GM12878 (cell line): Measurements from ENCODE around the gene CILP2. TPM values are rescaled to one million over a fixed set of nuclear protein-coding genes. Genes with fewer than 3 reads are reported as not detected.

ENCODE experiments used
- ATAC-seq: fragments of 200-7000 bp; cut with Tn5 transposase; 3 replicates; pipeline ENCODE4 v1.9.1; 2020; ENCODE audit warnings: mild to moderate bottlenecking, moderate library complexity
- BruUV-seq: library from RNA; stranded (reverse); fragments of 400-500 nt; replicated peaks from 2 replicates; lab custom pipeline; 2021; lab: Mats Ljungman, UMichigan
- CTCF ChIA-PET: fragments of 300-600 bp; sonication (Branson Sonifier 250); formaldehyde crosslinking; extraction: SDS; loops from one replicate; lab custom pipeline; 2021; ENCODE audit warnings: inconsistent platforms; lab: Yijun Ruan, JAX
- POLR2A ChIA-PET: fragments of 350-600 bp; formaldehyde crosslinking; extraction: SDS; loops from one replicate; lab custom pipeline; 2021; ENCODE audit warnings: inconsistent platforms; lab: Charles Lee
- RAD21 ChIA-PET: fragments of 300-600 bp; sonication (Branson Sonifier 250); formaldehyde crosslinking; loops from one replicate; lab custom pipeline; 2023; ENCODE audit warnings: antibody characterized with exemption; ENCODE audit not compliant: unreplicated experiment; lab: Charles Lee
- SMC1A ChIA-PET: fragments of 300-600 bp; sonication (Branson Sonifier 250); formaldehyde crosslinking; loops from one replicate; lab custom pipeline; 2023; ENCODE audit not compliant: unreplicated experiment, uncharacterized antibody; lab: Charles Lee
- DNase-seq: peaks from one replicate; pipeline ENCODE4 v3.0.0-alpha.2; 2011; ENCODE audit warnings: low read depth, low spot score
- FAIRE-seq: peaks from 3 replicates; lab custom pipeline; 2011; peaks lifted over from hg19 to GRCh38; lab: Jason Lieb, UNC
- H2AFZ ChIP-seq: 2 replicates; pipeline ENCODE4 v1.6.0; 2011; ENCODE audit warnings: low read depth, low read length, control low read depth; ENCODE audit not compliant: control insufficient read depth
- H3K27ac ChIP-seq: 2 replicates; pipeline ENCODE4 v1.5.1; 2011; ENCODE audit warnings: control low read depth; ENCODE audit not compliant: control insufficient read depth, insufficient read depth
- H3K27me3 ChIP-seq, 2 experiments: replicated peaks in 1 of 2; 2 replicates each; pipeline versions ENCODE4 v1.6.0 to v1.6.1; 2011; ENCODE audit warnings: low read length in 1 of 2; ENCODE audit not compliant: control insufficient read depth in 2 of 2, insufficient read depth in 2 of 2
- H3K36me3 ChIP-seq, 2 experiments: 2 replicates each; pipeline ENCODE4 v1.5.1; 2011; ENCODE audit warnings: low read length in 1 of 2; ENCODE audit not compliant: control insufficient read depth in 2 of 2, insufficient read depth in 2 of 2
- H3K4me1 ChIP-seq: 2 replicates; pipeline ENCODE4 v1.6.1; 2011; ENCODE audit warnings: mild to moderate bottlenecking, low read length, moderate library complexity, mixed read lengths; ENCODE audit not compliant: control insufficient read depth, insufficient read depth
- H3K4me2 ChIP-seq: 2 replicates; pipeline ENCODE4 v1.6.0; 2011; ENCODE audit warnings: control low read depth; ENCODE audit not compliant: control insufficient read depth, insufficient read depth
- H3K4me3 ChIP-seq: fragments of 200-600 bp; sonication (generic); 2 replicates; pipeline ENCODE4 v1.5.1; 2016
- H3K79me2 ChIP-seq: 2 replicates; pipeline ENCODE4 v1.6.0; 2011; ENCODE audit warnings: low read length; ENCODE audit not compliant: control insufficient read depth, insufficient read depth
- H3K9ac ChIP-seq: 2 replicates; pipeline ENCODE4 v1.8.0; 2011; ENCODE audit warnings: low read length, control low read depth, mixed read lengths; ENCODE audit not compliant: control insufficient read depth, insufficient read depth
- H3K9me3 ChIP-seq: replicated peaks from 3 replicates; pipeline ENCODE4 v1.5.1; 2011; ENCODE audit warnings: mild to moderate bottlenecking, low read length; ENCODE audit not compliant: control insufficient read depth, insufficient read depth
- H4K20me1 ChIP-seq: 2 replicates; pipeline ENCODE4 v1.6.0; 2011; ENCODE audit not compliant: control insufficient read depth, insufficient read depth
- BACH1 ChIP-seq: fragments of 450-650 bp; IDR thresholded peaks from 2 replicates; pipeline ENCODE4 v1.6.1; 2017; ENCODE audit warnings: mild to moderate bottlenecking, borderline replicate concordance
- CHD1 ChIP-seq: IDR thresholded peaks from 2 replicates; pipeline ENCODE4 v1.6.1; 2012; ENCODE audit warnings: low read depth, low read length, improper control_type of control experiment
- ESRRA ChIP-seq: IDR thresholded peaks from 2 replicates; pipeline ENCODE4 v1.6.1; 2012; ENCODE audit warnings: mild to moderate bottlenecking, low read length, improper control_type of control experiment
- IKZF2 ChIP-seq, 2 experiments: fragments of 450-650 bp; IDR thresholded peaks; 2 replicates each; pipeline ENCODE4 v1.6.1; 2017; ENCODE audit warnings: mild to moderate bottlenecking in 2 of 2, moderate library complexity in 2 of 2
- WGBS: methylation state at CpG from one replicate; pipeline ENCODE4 v1.1.6; 2016; ENCODE audit warnings: low lambda C conversion rate; ENCODE audit not compliant: insufficient replicate concordance, insufficient coverage; ENCODE audit errors: missing lambda C conversion rate; 5-methylcytosine and 5-hydroxymethylcytosine counted together
- in situ Hi-C: fragments of 300-500 bp; cut with MboI; formaldehyde crosslinking; loops from 9 replicates; pipeline ENCODE4 v1.14.3; 2018; ENCODE audit warnings: mixed read lengths
- intact Hi-C: fragments of 100-400 bp; cut with micrococcal nuclease; formaldehyde crosslinking; loops from one replicate; pipeline ENCODE4 v1.14.2; 2022; ENCODE audit not compliant: unreplicated experiment
- polyA plus RNA-seq, 11 experiments: library from polyadenylated mRNA; depleted of rRNA in 4 of 11; unstranded in 6 of 11; stranded (reverse) in 5 of 11; fragments of >200 nt; fragmentation: Nextera tagmentation in 4 of 11; fragmentation: Illumina TruSeq in 1 of 11; extraction: Ambion mirVana in 4 of 11; extraction: Trizol in 1 of 11; gene quantifications; 1 replicate in 1 of 11; 2 replicates in 10 of 11; pipeline versions ENCODE4 v1.2.1 to v1.2.3, GENCODE V29; 2011 to 2016; ENCODE audit warnings: inconsistent platforms in 2 of 11, missing spikeins in 2 of 11, low read depth in 1 of 11
- total RNA-seq, 4 experiments: library from RNA; depleted of rRNA in 3 of 4; stranded (reverse); fragments of >200 nt in 3 of 4; fragmentation: Illumina TruSeq in 1 of 4; extraction: Trizol in 1 of 4; gene quantifications; 2 replicates each; pipeline versions ENCODE4 v1.2.1 to v1.2.3, GENCODE V29; 2013 to 2021
- TF ChIP-seq, protein P1 (sequence below): fragments of 150-350 bp; IDR thresholded peaks from 2 replicates; pipeline ENCODE4 v1.6.1; 2016; ENCODE audit warnings: low read depth, low read length
- TF ChIP-seq, protein P2 (sequence below): fragments of 450-650 bp; IDR thresholded peaks from 2 replicates; pipeline ENCODE4 v1.6.1; 2018; ENCODE audit warnings: borderline replicate concordance, mild to moderate bottlenecking; ENCODE audit not compliant: partially characterized antibody
- TF ChIP-seq, protein P3 (sequence below): fragments of 450-650 bp; IDR thresholded peaks from 2 replicates; pipeline ENCODE4 v1.6.1; 2017; ENCODE audit warnings: mild to moderate bottlenecking, moderate library complexity
- TF ChIP-seq, protein P4 (sequence below): IDR thresholded peaks from 2 replicates; pipeline ENCODE4 v1.6.1; 2011; ENCODE audit warnings: borderline replicate concordance, low read depth, mild to moderate bottlenecking, moderate library complexity, low read length; ENCODE audit not compliant: insufficient read depth, poor library complexity, severe bottlenecking

Gene CILP2
- total and polyA plus RNA-seq, 10 of the 15 experiments (the other 5 are each of a cell fraction or from before 2014, with no cell fraction given), result 0.05 to 0.08 (median 0.06) TPM; not detected in 6

DNA sequence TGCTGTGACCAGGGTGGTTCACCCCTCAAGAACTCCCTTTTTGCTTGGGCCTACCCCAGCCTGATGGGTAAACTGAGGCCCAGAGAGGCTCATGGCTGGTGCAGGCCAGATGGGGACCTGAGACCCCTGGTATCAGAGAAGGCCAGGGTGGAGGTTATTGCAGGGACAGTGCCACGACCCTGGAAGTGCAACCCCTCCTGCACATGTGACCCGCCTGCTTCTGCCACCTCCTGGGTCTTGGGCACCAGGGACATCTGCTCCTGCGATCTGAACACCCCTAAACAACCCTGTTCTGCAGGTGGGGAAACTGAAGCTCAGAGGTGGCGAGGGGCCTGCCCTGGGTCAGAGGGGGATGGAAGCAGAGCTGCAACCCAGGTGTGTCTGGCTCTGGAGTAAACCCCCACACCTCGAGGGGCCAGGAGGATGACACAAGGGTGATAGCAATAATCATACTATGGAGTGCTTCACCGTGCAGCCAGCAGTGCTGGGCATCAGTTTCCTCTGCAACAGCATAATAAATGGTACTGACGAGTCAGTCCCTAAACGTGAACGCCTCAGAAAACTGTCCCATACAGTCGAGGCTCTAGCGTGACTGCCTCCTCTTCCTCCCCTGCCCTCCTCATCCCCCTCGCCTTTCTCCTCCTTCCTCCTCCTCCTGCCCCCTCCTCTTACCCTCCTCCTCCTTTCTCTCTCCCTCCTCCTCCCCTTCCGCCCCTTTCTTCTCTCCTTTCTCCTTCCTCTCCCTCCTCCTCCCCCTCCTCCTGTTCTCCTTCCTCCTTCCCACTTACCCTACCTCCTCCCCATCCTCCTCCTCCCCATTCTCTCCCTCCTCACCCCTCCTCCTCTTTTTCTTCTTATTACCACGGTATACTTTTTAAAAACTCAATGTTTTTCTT, 5.0 kb upstream of the CILP2 start (continued):
- TF ChIP-seq, protein P1, sequence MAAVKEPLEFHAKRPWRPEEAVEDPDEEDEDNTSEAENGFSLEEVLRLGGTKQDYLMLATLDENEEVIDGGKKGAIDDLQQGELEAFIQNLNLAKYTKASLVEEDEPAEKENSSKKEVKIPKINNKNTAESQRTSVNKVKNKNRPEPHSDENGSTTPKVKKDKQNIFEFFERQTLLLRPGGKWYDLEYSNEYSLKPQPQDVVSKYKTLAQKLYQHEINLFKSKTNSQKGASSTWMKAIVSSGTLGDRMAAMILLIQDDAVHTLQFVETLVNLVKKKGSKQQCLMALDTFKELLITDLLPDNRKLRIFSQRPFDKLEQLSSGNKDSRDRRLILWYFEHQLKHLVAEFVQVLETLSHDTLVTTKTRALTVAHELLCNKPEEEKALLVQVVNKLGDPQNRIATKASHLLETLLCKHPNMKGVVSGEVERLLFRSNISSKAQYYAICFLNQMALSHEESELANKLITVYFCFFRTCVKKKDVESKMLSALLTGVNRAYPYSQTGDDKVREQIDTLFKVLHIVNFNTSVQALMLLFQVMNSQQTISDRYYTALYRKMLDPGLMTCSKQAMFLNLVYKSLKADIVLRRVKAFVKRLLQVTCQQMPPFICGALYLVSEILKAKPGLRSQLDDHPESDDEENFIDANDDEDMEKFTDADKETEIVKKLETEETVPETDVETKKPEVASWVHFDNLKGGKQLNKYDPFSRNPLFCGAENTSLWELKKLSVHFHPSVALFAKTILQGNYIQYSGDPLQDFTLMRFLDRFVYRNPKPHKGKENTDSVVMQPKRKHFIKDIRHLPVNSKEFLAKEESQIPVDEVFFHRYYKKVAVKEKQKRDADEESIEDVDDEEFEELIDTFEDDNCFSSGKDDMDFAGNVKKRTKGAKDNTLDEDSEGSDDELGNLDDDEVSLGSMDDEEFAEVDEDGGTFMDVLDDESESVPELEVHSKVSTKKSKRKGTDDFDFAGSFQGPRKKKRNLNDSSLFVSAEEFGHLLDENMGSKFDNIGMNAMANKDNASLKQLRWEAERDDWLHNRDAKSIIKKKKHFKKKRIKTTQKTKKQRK, result no peak

DNA sequence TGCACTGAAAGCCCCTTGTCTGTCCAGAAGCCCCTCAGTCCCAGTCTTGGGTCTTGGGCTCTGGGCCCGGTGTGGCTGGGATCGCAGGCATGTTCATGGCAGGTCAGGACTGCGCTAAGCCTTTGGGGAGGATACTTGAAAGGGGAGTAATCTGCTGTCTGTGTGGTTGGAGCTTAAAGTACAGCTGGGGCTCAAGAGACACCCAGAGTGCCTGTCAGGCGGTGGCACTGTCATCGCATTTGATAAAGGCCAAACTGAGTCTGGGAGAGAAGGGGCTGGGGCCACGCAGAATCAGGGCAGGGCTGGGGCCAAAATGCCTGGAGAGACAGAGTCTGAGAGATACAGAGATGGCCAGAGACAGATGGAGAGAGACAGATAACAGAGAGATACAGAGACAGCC, 4.2 kb upstream of the CILP2 start:
- ATAC-seq (no peak), DNase-seq (no peak), FAIRE-seq (no peak)
- CTCF ChIA-PET, result no interaction called here
- no peak overlapping the region for H3K4me2 ChIP-seq
- no peak overlapping the region for H3K9ac ChIP-seq
- H3K36me3 ChIP-seq, result peaks cover 3 to 4% of the 10 kb centered on the region in 2 experiments
- H2AFZ ChIP-seq, result no peak overlapping the region
- H3K4me3 ChIP-seq, result no peak overlapping the region
- RAD21 ChIA-PET, result interaction anchor here (2.9 to 3.5 kb wide), 2 partner anchors 20 to 57 kb away, joined by 10 to 18 read pairs; no protein-coding TSS in a partner anchor
- SMC1A ChIA-PET, result no interaction called here
- no peaks in the 10 kb centered on the region for H3K4me1 ChIP-seq
- no peak overlapping the region for H3K27ac ChIP-seq
- WGBS, result 90% methylated on average over 6 of the region's 6 CpGs
- H3K79me2 ChIP-seq, result no peaks in the 10 kb centered on the region
- no peaks in the 10 kb centered on the region for H3K9me3 ChIP-seq
- peaks cover 0 to 3% of the 10 kb centered on the region in 2 experiments; a peak in 1 of 4 replicates for H3K27me3 ChIP-seq
- H4K20me1 ChIP-seq, result no peaks in the 10 kb centered on the region
- in situ Hi-C loops, result loop anchor here (25.0 kb wide), 4 partner anchors 878 to 1503 kb away; partner anchors contain the start of genes ZNF66 and ZNF737
- BruUV-seq, result TSS peak; percentile 45
- POLR2A ChIA-PET, result no interaction called here
- intact Hi-C loops, result no loop called here
- TF ChIP-seq ESRRA (no peak), BACH1 (no peak), IKZF2 (IDR thresholded peaks at IDR 0.05) (no peak), CHD1 (no peak)
- TF ChIP-seq, protein P2, sequence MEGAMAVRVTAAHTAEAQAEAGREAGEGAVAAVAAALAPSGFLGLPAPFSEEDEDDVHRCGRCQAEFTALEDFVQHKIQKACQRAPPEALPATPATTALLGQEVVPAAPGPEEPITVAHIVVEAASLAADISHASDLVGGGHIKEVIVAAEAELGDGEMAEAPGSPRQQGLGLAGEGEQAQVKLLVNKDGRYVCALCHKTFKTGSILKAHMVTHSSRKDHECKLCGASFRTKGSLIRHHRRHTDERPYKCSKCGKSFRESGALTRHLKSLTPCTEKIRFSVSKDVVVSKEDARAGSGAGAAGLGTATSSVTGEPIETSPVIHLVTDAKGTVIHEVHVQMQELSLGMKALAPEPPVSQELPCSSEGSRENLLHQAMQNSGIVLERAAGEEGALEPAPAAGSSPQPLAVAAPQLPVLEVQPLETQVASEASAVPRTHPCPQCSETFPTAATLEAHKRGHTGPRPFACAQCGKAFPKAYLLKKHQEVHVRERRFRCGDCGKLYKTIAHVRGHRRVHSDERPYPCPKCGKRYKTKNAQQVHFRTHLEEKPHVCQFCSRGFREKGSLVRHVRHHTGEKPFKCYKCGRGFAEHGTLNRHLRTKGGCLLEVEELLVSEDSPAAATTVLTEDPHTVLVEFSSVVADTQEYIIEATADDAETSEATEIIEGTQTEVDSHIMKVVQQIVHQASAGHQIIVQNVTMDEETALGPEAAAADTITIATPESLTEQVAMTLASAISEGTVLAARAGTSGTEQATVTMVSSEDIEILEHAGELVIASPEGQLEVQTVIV, result no peak
- TF ChIP-seq, protein P3, sequence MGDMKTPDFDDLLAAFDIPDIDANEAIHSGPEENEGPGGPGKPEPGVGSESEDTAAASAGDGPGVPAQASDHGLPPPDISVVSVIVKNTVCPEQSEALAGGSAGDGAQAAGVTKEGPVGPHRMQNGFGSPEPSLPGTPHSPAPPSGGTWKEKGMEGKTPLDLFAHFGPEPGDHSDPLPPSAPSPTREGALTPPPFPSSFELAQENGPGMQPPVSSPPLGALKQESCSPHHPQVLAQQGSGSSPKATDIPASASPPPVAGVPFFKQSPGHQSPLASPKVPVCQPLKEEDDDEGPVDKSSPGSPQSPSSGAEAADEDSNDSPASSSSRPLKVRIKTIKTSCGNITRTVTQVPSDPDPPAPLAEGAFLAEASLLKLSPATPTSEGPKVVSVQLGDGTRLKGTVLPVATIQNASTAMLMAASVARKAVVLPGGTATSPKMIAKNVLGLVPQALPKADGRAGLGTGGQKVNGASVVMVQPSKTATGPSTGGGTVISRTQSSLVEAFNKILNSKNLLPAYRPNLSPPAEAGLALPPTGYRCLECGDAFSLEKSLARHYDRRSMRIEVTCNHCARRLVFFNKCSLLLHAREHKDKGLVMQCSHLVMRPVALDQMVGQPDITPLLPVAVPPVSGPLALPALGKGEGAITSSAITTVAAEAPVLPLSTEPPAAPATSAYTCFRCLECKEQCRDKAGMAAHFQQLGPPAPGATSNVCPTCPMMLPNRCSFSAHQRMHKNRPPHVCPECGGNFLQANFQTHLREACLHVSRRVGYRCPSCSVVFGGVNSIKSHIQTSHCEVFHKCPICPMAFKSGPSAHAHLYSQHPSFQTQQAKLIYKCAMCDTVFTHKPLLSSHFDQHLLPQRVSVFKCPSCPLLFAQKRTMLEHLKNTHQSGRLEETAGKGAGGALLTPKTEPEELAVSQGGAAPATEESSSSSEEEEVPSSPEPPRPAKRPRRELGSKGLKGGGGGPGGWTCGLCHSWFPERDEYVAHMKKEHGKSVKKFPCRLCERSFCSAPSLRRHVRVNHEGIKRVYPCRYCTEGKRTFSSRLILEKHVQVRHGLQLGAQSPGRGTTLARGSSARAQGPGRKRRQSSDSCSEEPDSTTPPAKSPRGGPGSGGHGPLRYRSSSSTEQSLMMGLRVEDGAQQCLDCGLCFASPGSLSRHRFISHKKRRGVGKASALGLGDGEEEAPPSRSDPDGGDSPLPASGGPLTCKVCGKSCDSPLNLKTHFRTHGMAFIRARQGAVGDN, result no peak
- TF ChIP-seq, protein P4, sequence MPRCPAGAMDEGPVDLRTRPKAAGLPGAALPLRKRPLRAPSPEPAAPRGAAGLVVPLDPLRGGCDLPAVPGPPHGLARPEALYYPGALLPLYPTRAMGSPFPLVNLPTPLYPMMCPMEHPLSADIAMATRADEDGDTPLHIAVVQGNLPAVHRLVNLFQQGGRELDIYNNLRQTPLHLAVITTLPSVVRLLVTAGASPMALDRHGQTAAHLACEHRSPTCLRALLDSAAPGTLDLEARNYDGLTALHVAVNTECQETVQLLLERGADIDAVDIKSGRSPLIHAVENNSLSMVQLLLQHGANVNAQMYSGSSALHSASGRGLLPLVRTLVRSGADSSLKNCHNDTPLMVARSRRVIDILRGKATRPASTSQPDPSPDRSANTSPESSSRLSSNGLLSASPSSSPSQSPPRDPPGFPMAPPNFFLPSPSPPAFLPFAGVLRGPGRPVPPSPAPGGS, result no peak
